Activated CD8-positive, alpha-beta memory T cell treated with anti-CD3 and anti-CD28 coated beads, Interleukin-2, amount 50 U/mL, for 24 hours (primary cell): ENCODE results near the gene SELENOM.
"Not testable (repeated sequence)": the region's sequence is repeated elsewhere in the genome, so short reads cannot be mapped to it uniquely, and the experiment has no call there.

Source experiments
- DNase-seq: peaks from one replicate; pipeline ENCODE4 v3.0.0-alpha.2; 2020; ENCODE audit errors: extremely low read depth

SELENOM gene

GRCh38 chr22:31106001-31106571, 1.3 kb downstream of the SELENOM start:
- no peak for DNase-seq

- DNase-seq = no peak
Measured at GRCh38 chr22:31105282-31105929, 2.0 kb downstream of the SELENOM start.

GRCh38 chr22:31104869-31105268, 2.5 kb downstream of the SELENOM start:
- DNase-seq = no peak

- no peak for DNase-seq
Measured at GRCh38 chr22:31103899-31104694, 3.3 kb downstream of the SELENOM start.

- DNase-seq = no peak
Measured at GRCh38 chr22:31103111-31103510, 4.3 kb downstream of the SELENOM start.

GRCh38 chr22:31102441-31103081, 4.8 kb downstream of the SELENOM start:
- no peak for DNase-seq

GRCh38 chr22:31100762-31101525, 6.4 kb downstream of the SELENOM start:
- DNase-seq = no peak

GRCh38 chr22:31099841-31100761, 7.3 kb downstream of the SELENOM start:
- no peak for DNase-seq

GRCh38 chr22:31099386-31099785, 8.0 kb downstream of the SELENOM start:
- DNase-seq = no peak

- no peak for DNase-seq
Measured at GRCh38 chr22:31098632-31099110, 8.7 kb downstream of the SELENOM start.

GRCh38 chr22:31097941-31098631, 9.3 kb downstream of the SELENOM start:
- no peak for DNase-seq

- DNase-seq = not testable (repeated sequence)
Measured at GRCh38 chr22:31097539-31097938, 9.8 kb downstream of the SELENOM start.

- DNase-seq = no peak
Measured at GRCh38 chr22:31096657-31097279, 10.6 kb downstream of the SELENOM start.

- DNase-seq = no peak
Measured at GRCh38 chr22:31095637-31096249, 11.6 kb downstream of the SELENOM start.

- DNase-seq = no peak
Measured at GRCh38 chr22:31094741-31095140, 12.6 kb downstream of the SELENOM start.

- DNase-seq = no peak
Measured at GRCh38 chr22:31094021-31094551, 13.3 kb downstream of the SELENOM start.

GRCh38 chr22:31093086-31093850, 14.1 kb downstream of the SELENOM start:
- no peak for DNase-seq

GRCh38 chr22:31092161-31092560, 15.2 kb downstream of the SELENOM start:
- no peak for DNase-seq
